Activated T-cell treated with anti-CD3 and anti-CD28 coated beads, Interleukin-2, amount 50 U/mL, for 24 hours (primary cell): ENCODE measurements around the gene TMEM132D.
"Not testable (repeated sequence)": the region's sequence is repeated elsewhere in the genome, so short reads cannot be mapped to it uniquely, and the experiment has no call there.

Experiments
- DNase-seq: peaks from one replicate; pipeline ENCODE4 v3.0.0-alpha.2; 2020
- H3K27ac Mint-ChIP-seq: 2 replicates; pipeline ENCODE4 v1.8.0; 2020; ENCODE audit warnings: mild to moderate bottlenecking, mixed read lengths
- H3K27me3 Mint-ChIP-seq: 2 replicates; pipeline ENCODE4 v1.8.0; 2020; ENCODE audit warnings: mixed read lengths
- H3K36me3 Mint-ChIP-seq: 2 replicates; pipeline ENCODE4 v1.8.0; 2020; ENCODE audit warnings: low read depth, mixed read lengths
- H3K4me1 Mint-ChIP-seq: 2 replicates; pipeline ENCODE4 v1.8.0; 2020; ENCODE audit warnings: low read depth, mixed read lengths
- H3K4me3 Mint-ChIP-seq: 2 replicates; pipeline ENCODE4 v1.8.0; 2020; ENCODE audit warnings: mild to moderate bottlenecking, moderate library complexity, mixed read lengths
- H3K9me3 Mint-ChIP-seq: 2 replicates; pipeline ENCODE4 v1.8.0; 2020; ENCODE audit warnings: mixed read lengths

TMEM132D gene

GRCh38 chr12:129064209-129064855 lies 839.5 kb downstream of the TMEM132D start:
- no peaks in the 10 kb centered on the region for H3K4me1 Mint-ChIP-seq
- H3K9me3 Mint-ChIP-seq: peaks cover 7% of the 10 kb centered on the region
- no peaks in the 10 kb centered on the region for H3K36me3 Mint-ChIP-seq
- no peak overlapping the region for H3K4me3 Mint-ChIP-seq
- DNase-seq: no peak
- H3K27me3 Mint-ChIP-seq: peaks cover 2% of the 10 kb centered on the region
- no peak overlapping the region for H3K27ac Mint-ChIP-seq

- no peak for DNase-seq
- H3K27me3 Mint-ChIP-seq: peaks cover 2% of the 10 kb centered on the region
- H3K36me3 Mint-ChIP-seq: no peaks in the 10 kb centered on the region
- no peak overlapping the region for H3K27ac Mint-ChIP-seq
- H3K4me3 Mint-ChIP-seq: no peak overlapping the region
- peaks cover 7% of the 10 kb centered on the region for H3K9me3 Mint-ChIP-seq
- no peaks in the 10 kb centered on the region for H3K4me1 Mint-ChIP-seq
Observed at GRCh38 chr12:129063600-129063999, 840.2 kb downstream of the TMEM132D start.

- Mint-ChIP-seq H3K9me3 (no peaks in the 10 kb centered on the region), H3K36me3 (no peaks in the 10 kb centered on the region), H3K4me1 (no peaks in the 10 kb centered on the region), H3K4me3 (no peak overlapping the region), H3K27me3 (peaks cover 3% of the 10 kb centered on the region), H3K27ac (no peak overlapping the region)
- DNase-seq: no peak
Observed at GRCh38 chr12:129053232-129053631, 850.6 kb downstream of the TMEM132D start.

- no peaks in the 10 kb centered on the region for H3K9me3 Mint-ChIP-seq
- peaks cover 3% of the 10 kb centered on the region for H3K27me3 Mint-ChIP-seq
- H3K4me3 Mint-ChIP-seq: no peak overlapping the region
- H3K27ac Mint-ChIP-seq: no peak overlapping the region
- no peaks in the 10 kb centered on the region for H3K36me3 Mint-ChIP-seq
- no peaks in the 10 kb centered on the region for H3K4me1 Mint-ChIP-seq
- no peak for DNase-seq
Observed at GRCh38 chr12:129052373-129052772, 851.5 kb downstream of the TMEM132D start.

GRCh38 chr12:129049917-129050316 lies 853.9 kb downstream of the TMEM132D start:
- no peak overlapping the region for H3K4me3 Mint-ChIP-seq
- H3K9me3 Mint-ChIP-seq: no peaks in the 10 kb centered on the region
- H3K27ac Mint-ChIP-seq: no peak overlapping the region
- no peak for DNase-seq
- H3K27me3 Mint-ChIP-seq: peaks cover 3% of the 10 kb centered on the region
- H3K36me3 Mint-ChIP-seq: no peaks in the 10 kb centered on the region
- no peaks in the 10 kb centered on the region for H3K4me1 Mint-ChIP-seq

- not testable (repeated sequence) for H3K4me1 Mint-ChIP-seq, H3K9me3 Mint-ChIP-seq, H3K27me3 Mint-ChIP-seq, H3K36me3 Mint-ChIP-seq, H3K4me3 Mint-ChIP-seq, H3K27ac Mint-ChIP-seq, DNase-seq
Observed at GRCh38 chr12:129043334-129043733, 860.5 kb downstream of the TMEM132D start.

- DNase-seq: no peak
- Mint-ChIP-seq H3K4me1 (no peaks in the 10 kb centered on the region), H3K4me3 (no peak overlapping the region), H3K27ac (no peak overlapping the region), H3K9me3 (peaks cover 9% of the 10 kb centered on the region), H3K36me3 (no peaks in the 10 kb centered on the region), H3K27me3 (no peaks in the 10 kb centered on the region)
Observed at GRCh38 chr12:129036135-129036534, 867.7 kb downstream of the TMEM132D start.

GRCh38 chr12:129034558-129035289 lies 869.1 kb downstream of the TMEM132D start:
- H3K9me3 Mint-ChIP-seq: peaks cover 9% of the 10 kb centered on the region

GRCh38 chr12:129028844-129029243 lies 875.0 kb downstream of the TMEM132D start:
- Mint-ChIP-seq H3K27me3 (no peaks in the 10 kb centered on the region), H3K4me3 (no peak overlapping the region), H3K27ac (no peak overlapping the region), H3K4me1 (no peaks in the 10 kb centered on the region), H3K9me3 (no peaks in the 10 kb centered on the region), H3K36me3 (no peaks in the 10 kb centered on the region)
- DNase-seq: no peak

More at GRCh38 chr12:129034558-129035289, 869.1 kb downstream of the TMEM132D start:
- DNase-seq: no peak
- Mint-ChIP-seq H3K4me3 (no peak overlapping the region), H3K27ac (no peak overlapping the region), H3K36me3 (no peaks in the 10 kb centered on the region), H3K4me1 (no peaks in the 10 kb centered on the region), H3K27me3 (no peaks in the 10 kb centered on the region)

- H3K36me3 Mint-ChIP-seq: no peaks in the 10 kb centered on the region
- H3K4me3 Mint-ChIP-seq: no peak overlapping the region
- H3K27me3 Mint-ChIP-seq: no peaks in the 10 kb centered on the region
- no peak for DNase-seq
- no peak overlapping the region for H3K27ac Mint-ChIP-seq
- peaks cover 6% of the 10 kb centered on the region for H3K9me3 Mint-ChIP-seq
- no peaks in the 10 kb centered on the region for H3K4me1 Mint-ChIP-seq
Observed at GRCh38 chr12:129025055-129025454, 878.8 kb downstream of the TMEM132D start.
